HCT116 (cell line): ENCODE results near the gene CCDC181. TPM values are rescaled to one million over a fixed set of nuclear protein-coding genes. Genes with fewer than 3 reads are reported as not detected.

ENCODE experiments used
- ATAC-seq: fragments of 200-7000 bp; cut with Tn5 transposase; 2 replicates; pipeline ENCODE4 v1.9.1; 2020; ENCODE audit warnings: mild to moderate bottlenecking, moderate library complexity
- BruUV-seq: library from RNA; stranded (reverse); fragments of 400-500 nt; replicated peaks from 2 replicates; lab custom pipeline; 2021; lab: Mats Ljungman, UMichigan
- CTCF ChIA-PET: fragments of 300-600 bp; sonication (Branson Sonifier 250); formaldehyde crosslinking; loops from one replicate; lab custom pipeline; 2021; ENCODE audit warnings: antibody characterized with exemption; lab: Charles Lee
- POLR2A ChIA-PET: fragments of 300-600, 350-600 bp; sonication (Branson Sonifier 250); formaldehyde crosslinking; loops from one replicate; lab custom pipeline; 2021; ENCODE audit warnings: antibody characterized with exemption; lab: Charles Lee
- RAD21 ChIA-PET, 2 experiments: fragments of 300-600 bp; sonication (Branson Sonifier 250); formaldehyde crosslinking; loops; one replicate each; lab custom pipeline; 2023; ENCODE audit warnings: low total read pairs in 2 of 2; ENCODE audit not compliant: uncharacterized antibody in 2 of 2, unreplicated experiment in 2 of 2, low non-redundant PET in 1 of 2; lab: Charles Lee
- DNase-seq: peaks from one replicate; pipeline ENCODE4 v3.0.0-alpha.2; 2010; ENCODE audit warnings: low read depth, low spot score
- H2AFZ ChIP-seq: fragments of 200-600 bp; shearing (Covaris generic), sonication (generic); 2 replicates; pipeline ENCODE4 v1.6.1; 2017; ENCODE audit warnings: low read depth, mixed run types, mixed read lengths, antibody characterized with exemption, low read length; ENCODE audit not compliant: poor library complexity, severe bottlenecking
- H3K27ac ChIP-seq: 2 replicates; pipeline ENCODE4 v1.5.1; 2012; ENCODE audit warnings: low read depth, low read length
- H3K27me3 ChIP-seq: fragments of 200-600 bp; sonication (generic); 2 replicates; pipeline ENCODE4 v1.6.1; 2016; ENCODE audit warnings: mixed run types, low read length, mixed read lengths; ENCODE audit not compliant: insufficient read depth
- H3K36me3 ChIP-seq, 2 experiments: fragments of 200-500 bp in 1 of 2; fragments of 200-600 bp in 1 of 2; sonication (Bioruptor generic) in 1 of 2; sonication (generic) in 1 of 2; 2 replicates each; pipeline versions ENCODE4 v1.5.1 to v1.6.1; 2014 to 2016; ENCODE audit warnings: low read length in 2 of 2, inconsistent platforms in 1 of 2, mixed read lengths in 1 of 2, mixed run types in 1 of 2; ENCODE audit not compliant: insufficient read depth in 2 of 2, control insufficient read depth in 1 of 2
- H3K4me1 ChIP-seq, 2 experiments: fragments of 200-600 bp in 1 of 2; sonication (generic) in 1 of 2; 2 replicates each; pipeline versions ENCODE4 v1.5.1 to v1.6.1; 2012 to 2017; ENCODE audit warnings: low read length in 2 of 2, inconsistent platforms in 1 of 2, mild to moderate bottlenecking in 1 of 2, mixed read lengths in 1 of 2, mixed run types in 1 of 2, moderate library complexity in 1 of 2; ENCODE audit not compliant: insufficient read depth in 2 of 2, control insufficient read depth in 1 of 2
- H3K4me2 ChIP-seq: fragments of 200-600 bp; sonication (generic); 2 replicates; pipeline ENCODE4 v1.6.1; 2017; ENCODE audit warnings: mixed run types, low read length, mixed read lengths
- H3K4me3 ChIP-seq, 2 experiments: fragments of 200-600 bp in 1 of 2; sonication (generic) in 1 of 2; replicated peaks in 1 of 2; 2 replicates each; pipeline ENCODE4 v1.5.1; 2011 to 2016; ENCODE audit warnings: low read length in 2 of 2, control low read depth in 1 of 2, low read depth in 1 of 2, mild to moderate bottlenecking in 1 of 2, mixed read lengths in 1 of 2, mixed run types in 1 of 2
- H3K79me2 ChIP-seq: fragments of 200-600 bp; sonication (generic); 2 replicates; pipeline ENCODE4 v1.6.1; 2017; ENCODE audit warnings: mild to moderate bottlenecking, mixed run types, low read length, moderate library complexity, mixed read lengths; ENCODE audit not compliant: insufficient read depth
- H3K9ac ChIP-seq: fragments of 200-600 bp; sonication (generic); 2 replicates; pipeline ENCODE4 v1.6.1; 2016; ENCODE audit warnings: low read length, mixed read lengths
- H3K9me2 ChIP-seq: fragments of 200-600 bp; sonication (generic), shearing (Covaris generic); 2 replicates; pipeline ENCODE4 v1.6.1; 2017; ENCODE audit warnings: mixed run types, mild to moderate bottlenecking, moderate library complexity; ENCODE audit not compliant: insufficient read depth
- H3K9me3 ChIP-seq, 2 experiments: fragments of 200-500 bp in 1 of 2; fragments of 200-600 bp in 1 of 2; sonication (Bioruptor generic) in 1 of 2; sonication (generic) in 1 of 2; 2 replicates each; pipeline ENCODE4 v1.6.1; 2014 to 2017; ENCODE audit warnings: low read length in 2 of 2, mixed read lengths in 2 of 2, inconsistent platforms in 1 of 2, low read depth in 1 of 2, mild to moderate bottlenecking in 1 of 2, mixed run types in 1 of 2, moderate library complexity in 1 of 2; ENCODE audit not compliant: control insufficient read depth in 1 of 2, insufficient read depth in 1 of 2
- H4K20me1 ChIP-seq: fragments of 200-600 bp; sonication (generic), shearing (Covaris generic); 2 replicates; pipeline ENCODE4 v1.6.1; 2017; ENCODE audit warnings: mixed run types, mild to moderate bottlenecking, moderate library complexity; ENCODE audit not compliant: insufficient read depth
- EGR1 ChIP-seq: IDR thresholded peaks from 2 replicates; pipeline ENCODE4 v1.6.1; 2012; ENCODE audit warnings: low read depth
- FOSL1 ChIP-seq: IDR thresholded peaks from 2 replicates; pipeline ENCODE4 v1.6.1; 2012; ENCODE audit warnings: low read depth
- POLR2A ChIP-seq: IDR thresholded peaks from 2 replicates; pipeline ENCODE4 v1.7.0; 2011; ENCODE audit warnings: borderline replicate concordance; ENCODE audit not compliant: insufficient read depth, insufficient read length; ENCODE audit errors: extremely low read depth
- RAD21 ChIP-seq: IDR thresholded peaks from 2 replicates; pipeline ENCODE4 v1.6.1; 2012; ENCODE audit warnings: low read depth, mild to moderate bottlenecking
- intact Hi-C: fragments of 100-400 bp; cut with micrococcal nuclease; formaldehyde crosslinking; loops from 2 replicates; pipeline ENCODE4 v1.10.0; 2022
- total RNA-seq: library from RNA; stranded (reverse); gene quantifications from one replicate; pipeline ENCODE4 v1.2.1, GENCODE V29; 2021; ENCODE audit not compliant: unreplicated experiment
- TF ChIP-seq, protein P1 (sequence below): IDR thresholded peaks from 2 replicates; pipeline ENCODE4 v1.6.1; 2011; ENCODE audit warnings: mild to moderate bottlenecking, low read length, moderate library complexity; ENCODE audit not compliant: insufficient replicate concordance; ENCODE audit errors: extremely low read depth

The CCDC181 gene
- total RNA-seq, 1 experiment from 2014 or later, result not detected

DNA sequence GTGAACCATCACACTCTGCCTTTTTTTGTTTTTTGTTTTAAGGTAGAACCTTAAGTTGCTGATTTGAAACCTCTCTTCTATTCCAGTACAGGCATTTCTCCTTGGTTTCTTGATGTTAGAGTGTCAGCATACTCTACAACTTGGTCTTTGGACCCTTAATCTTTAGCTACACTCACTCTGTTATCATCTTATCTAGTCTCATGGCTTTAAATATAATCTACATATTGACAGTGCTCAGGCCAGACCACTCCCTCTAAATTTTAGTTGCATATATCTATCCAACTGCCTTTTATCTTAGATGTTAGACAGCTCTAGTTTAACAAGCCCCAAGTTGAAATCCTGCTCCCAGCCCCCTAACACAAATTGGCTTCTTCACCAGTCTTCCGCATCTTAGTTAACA is 81.8 kb downstream of the CCDC181 start:
- RAD21 ChIA-PET, result no interaction called here
- no peak overlapping the region for H3K4me3 ChIP-seq
- POLR2A ChIA-PET, result interaction anchor here (0.5 kb wide), 1 partner anchor 899 kb away, joined by 5 read pairs; no protein-coding TSS in a partner anchor
- H3K9me2 ChIP-seq, result no peaks in the 10 kb centered on the region
- no peak overlapping the region for H3K27ac ChIP-seq
- no peak overlapping the region for H3K9ac ChIP-seq
- no peaks in the 10 kb centered on the region for H3K4me1 ChIP-seq
- no peak overlapping the region for H3K4me2 ChIP-seq
- intact Hi-C loops, result loop anchor here (5.0 kb wide), 2 partner anchors 213 to 233 kb away; no protein-coding TSS in a partner anchor
- no peak for TF ChIP-seq RAD21
- no peak for TF ChIP-seq FOSL1
- TF ChIP-seq EGR1, result no peak
- TF ChIP-seq POLR2A, result no peak
- TF ChIP-seq, protein P1, sequence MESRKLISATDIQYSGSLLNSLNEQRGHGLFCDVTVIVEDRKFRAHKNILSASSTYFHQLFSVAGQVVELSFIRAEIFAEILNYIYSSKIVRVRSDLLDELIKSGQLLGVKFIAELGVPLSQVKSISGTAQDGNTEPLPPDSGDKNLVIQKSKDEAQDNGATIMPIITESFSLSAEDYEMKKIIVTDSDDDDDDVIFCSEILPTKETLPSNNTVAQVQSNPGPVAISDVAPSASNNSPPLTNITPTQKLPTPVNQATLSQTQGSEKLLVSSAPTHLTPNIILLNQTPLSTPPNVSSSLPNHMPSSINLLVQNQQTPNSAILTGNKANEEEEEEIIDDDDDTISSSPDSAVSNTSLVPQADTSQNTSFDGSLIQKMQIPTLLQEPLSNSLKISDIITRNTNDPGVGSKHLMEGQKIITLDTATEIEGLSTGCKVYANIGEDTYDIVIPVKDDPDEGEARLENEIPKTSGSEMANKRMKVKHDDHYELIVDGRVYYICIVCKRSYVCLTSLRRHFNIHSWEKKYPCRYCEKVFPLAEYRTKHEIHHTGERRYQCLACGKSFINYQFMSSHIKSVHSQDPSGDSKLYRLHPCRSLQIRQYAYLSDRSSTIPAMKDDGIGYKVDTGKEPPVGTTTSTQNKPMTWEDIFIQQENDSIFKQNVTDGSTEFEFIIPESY, result no peak
- H4K20me1 ChIP-seq, result no peaks in the 10 kb centered on the region
- H3K79me2 ChIP-seq, result no peaks in the 10 kb centered on the region
- H2AFZ ChIP-seq, result no peak overlapping the region
- ATAC-seq, result no peak
- H3K36me3 ChIP-seq, result no peaks in the 10 kb centered on the region
- CTCF ChIA-PET, result no interaction called here
- no peak for DNase-seq
- BruUV-seq, result no TSS peak
- H3K9me3 ChIP-seq, result no peaks in the 10 kb centered on the region
- H3K27me3 ChIP-seq, result no peaks in the 10 kb centered on the region

Other genes with a start within 250 kb of the CCDC181 start
- 21.8 TPM for gene NME7, start 59.7 kb downstream of the CCDC181 start, total RNA-seq
- 19.6 TPM for gene BLZF1, start 59.3 kb downstream of the CCDC181 start, total RNA-seq
- 10.1 TPM for gene SLC19A2, start 58.5 kb upstream of the CCDC181 start, total RNA-seq
- 0.37 TPM for gene F5, start 159.0 kb upstream of the CCDC181 start, total RNA-seq
- gene SELP, start 202.7 kb upstream of the CCDC181 start, total RNA-seq, result not detected